IPS-20b (cell line): ENCODE results near the gene SH3BP5.

Experiments
- H3K27ac ChIP-seq: one replicate; pipeline ENCODE4 v1.5.1; 2013; ENCODE audit warnings: low read length
- H3K27me3 ChIP-seq: 2 replicates; pipeline ENCODE4 v1.6.1; 2013; ENCODE audit warnings: mild to moderate bottlenecking, low read length, inconsistent platforms; ENCODE audit not compliant: insufficient read depth
- H3K36me3 ChIP-seq: 2 replicates; pipeline ENCODE4 v1.6.1; 2013; ENCODE audit warnings: low read depth, mild to moderate bottlenecking, inconsistent platforms, low read length, moderate library complexity; ENCODE audit not compliant: insufficient read depth
- H3K4me1 ChIP-seq: 2 replicates; pipeline ENCODE4 v1.6.1; 2013; ENCODE audit warnings: mild to moderate bottlenecking, control low read depth, inconsistent platforms, low read length, moderate library complexity; ENCODE audit not compliant: insufficient read depth
- H3K4me3 ChIP-seq: 2 replicates; pipeline ENCODE4 v1.5.1; 2013; ENCODE audit warnings: mild to moderate bottlenecking, low read length, inconsistent platforms
- H3K9ac ChIP-seq: 2 replicates; pipeline ENCODE4 v1.6.1; 2013; ENCODE audit warnings: low read depth, mild to moderate bottlenecking, inconsistent platforms, low read length, moderate library complexity
- H3K9me3 ChIP-seq: 2 replicates; pipeline ENCODE4 v1.6.1; 2013; ENCODE audit warnings: mild to moderate bottlenecking, low read depth, low read length, inconsistent platforms; ENCODE audit not compliant: insufficient read depth

SH3BP5 gene

DNA sequence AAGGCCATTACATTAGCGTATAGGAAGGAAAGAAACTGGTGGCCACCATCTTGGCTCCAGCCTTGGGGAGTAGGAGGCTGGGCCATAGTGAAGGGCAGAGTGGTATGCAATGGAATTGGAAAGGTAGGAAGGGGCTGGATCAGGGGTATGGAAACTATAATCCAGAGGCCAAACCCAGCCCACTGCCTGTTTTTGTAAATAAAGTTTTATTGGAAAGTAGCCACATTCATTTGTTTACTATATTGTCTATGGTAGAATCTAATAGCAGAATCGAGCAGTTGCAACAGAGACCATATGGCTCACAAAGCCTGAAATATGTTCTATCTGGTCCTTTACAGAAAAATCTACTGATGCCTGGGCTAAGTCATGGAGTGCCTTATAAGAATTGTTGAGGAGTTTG lies 14.1 kb upstream of the SH3BP5 start:
- H3K27me3 ChIP-seq = no peaks in the 10 kb centered on the region
- no peaks in the 10 kb centered on the region for H3K4me1 ChIP-seq
- H3K9ac ChIP-seq = no peak overlapping the region
- no peak overlapping the region for H3K4me3 ChIP-seq
- no peaks in the 10 kb centered on the region for H3K36me3 ChIP-seq
- H3K9me3 ChIP-seq = peaks cover 3% of the 10 kb centered on the region
- H3K27ac ChIP-seq = no peak overlapping the region

DNA sequence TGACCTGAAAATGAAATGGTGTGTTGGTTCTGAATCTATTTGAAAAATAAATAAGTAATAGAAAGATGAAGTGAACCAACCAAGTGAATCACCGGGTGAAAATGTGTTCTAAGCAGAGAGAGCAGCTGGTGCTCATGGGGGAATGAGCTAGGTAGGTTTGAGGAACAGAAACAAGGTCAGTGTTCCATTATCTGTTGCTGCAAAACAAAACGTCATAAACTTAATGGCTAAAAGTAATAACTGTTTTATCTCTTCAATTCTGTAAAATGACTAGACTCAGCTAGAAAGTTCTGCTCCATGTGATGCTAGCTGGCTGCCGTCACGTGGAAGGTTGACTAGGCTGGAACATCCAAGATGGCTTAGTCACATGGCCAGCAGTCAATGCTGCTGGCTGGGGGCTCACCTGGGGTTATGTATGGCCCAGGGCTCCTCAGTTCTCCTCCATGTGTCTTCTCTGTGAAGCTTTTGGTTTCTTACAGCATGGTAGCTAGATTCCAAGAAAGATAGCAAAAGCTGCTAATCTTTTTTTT lies 13.3 kb upstream of the SH3BP5 start:
- Histone ChIP-seq H3K4me1 (no peaks in the 10 kb centered on the region), H3K9ac (no peak overlapping the region), H3K27ac (no peak overlapping the region), H3K4me3 (no peak overlapping the region), H3K9me3 (no peaks in the 10 kb centered on the region), H3K36me3 (no peaks in the 10 kb centered on the region), H3K27me3 (no peaks in the 10 kb centered on the region)

DNA sequence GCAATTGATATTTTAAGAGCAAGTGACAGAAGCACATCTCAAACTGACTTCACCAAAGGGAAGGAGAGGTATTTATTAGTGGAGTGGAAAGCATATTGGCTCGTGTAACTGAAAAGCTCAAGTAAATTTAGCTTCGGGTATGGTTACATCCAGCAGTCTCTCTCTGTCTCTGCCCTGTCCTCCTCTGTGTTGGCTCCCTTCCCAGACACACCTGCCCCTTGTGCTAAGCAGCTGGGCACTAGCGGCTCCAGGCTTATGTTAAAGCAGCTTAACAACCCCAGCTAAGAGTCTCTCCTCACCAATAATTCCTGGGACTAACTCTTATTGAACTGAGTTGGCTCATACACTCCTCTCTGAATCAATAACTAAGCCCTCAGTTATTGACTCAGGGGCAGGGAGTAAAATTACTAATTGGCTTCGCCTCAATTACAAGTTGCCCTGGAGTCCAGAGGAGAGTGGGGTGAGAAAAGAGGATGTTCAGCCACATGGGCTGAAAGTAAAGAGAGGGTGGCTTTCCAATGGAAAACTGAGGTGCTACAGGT lies 12.8 kb upstream of the SH3BP5 start:
- no peaks in the 10 kb centered on the region for H3K9me3 ChIP-seq
- H3K27me3 ChIP-seq = no peaks in the 10 kb centered on the region
- H3K36me3 ChIP-seq = no peaks in the 10 kb centered on the region
- no peak overlapping the region for H3K9ac ChIP-seq
- H3K4me3 ChIP-seq = no peak overlapping the region
- H3K4me1 ChIP-seq = no peaks in the 10 kb centered on the region
- H3K27ac ChIP-seq = no peak overlapping the region

DNA sequence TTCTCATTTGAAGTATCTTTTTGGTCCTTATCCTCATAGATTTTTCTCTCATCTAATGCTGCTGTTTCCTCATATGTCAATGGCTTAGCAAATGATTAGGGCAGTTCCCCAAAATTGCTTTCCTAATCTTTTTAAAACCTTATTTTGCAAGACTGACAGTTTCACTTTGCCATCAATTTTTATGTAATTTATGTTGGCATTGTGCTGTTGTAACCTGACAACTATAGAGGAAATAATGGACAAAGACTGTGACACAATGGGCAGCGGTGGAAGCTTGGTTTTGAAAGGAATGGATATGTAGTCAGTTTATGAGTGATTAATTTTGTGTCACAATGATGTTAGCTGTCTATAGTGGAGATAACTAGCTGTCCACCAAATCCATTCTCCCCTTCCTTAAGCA lies 10.6 kb upstream of the SH3BP5 start:
- Histone ChIP-seq H3K27ac (no peak overlapping the region), H3K4me3 (no peak overlapping the region), H3K4me1 (no peaks in the 10 kb centered on the region), H3K36me3 (no peaks in the 10 kb centered on the region), H3K9ac (no peak overlapping the region), H3K9me3 (no peaks in the 10 kb centered on the region), H3K27me3 (no peaks in the 10 kb centered on the region)

DNA sequence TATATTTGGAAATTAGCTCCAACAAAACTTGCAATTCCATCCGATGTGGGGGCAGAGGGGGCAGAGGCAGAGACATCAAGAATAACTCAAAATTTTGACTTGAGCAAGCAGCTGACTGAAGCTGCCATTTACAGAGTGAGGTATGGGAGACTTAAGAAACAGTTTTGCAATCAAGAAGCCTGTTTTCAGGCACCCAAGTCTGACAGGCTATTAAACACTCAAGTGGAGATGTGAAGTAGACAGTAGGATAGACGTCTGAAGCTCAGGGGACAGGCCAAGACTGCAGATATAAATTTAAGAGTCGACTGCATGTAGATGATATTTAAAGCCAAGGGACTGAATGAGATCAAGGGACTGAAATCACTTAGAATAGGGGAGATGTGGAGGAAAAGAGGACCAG lies 9.9 kb upstream of the SH3BP5 start:
- no peaks in the 10 kb centered on the region for H3K36me3 ChIP-seq
- H3K27me3 ChIP-seq = no peaks in the 10 kb centered on the region
- no peaks in the 10 kb centered on the region for H3K4me1 ChIP-seq
- no peak overlapping the region for H3K4me3 ChIP-seq
- H3K9me3 ChIP-seq = no peaks in the 10 kb centered on the region
- no peak overlapping the region for H3K27ac ChIP-seq
- H3K9ac ChIP-seq = no peak overlapping the region

DNA sequence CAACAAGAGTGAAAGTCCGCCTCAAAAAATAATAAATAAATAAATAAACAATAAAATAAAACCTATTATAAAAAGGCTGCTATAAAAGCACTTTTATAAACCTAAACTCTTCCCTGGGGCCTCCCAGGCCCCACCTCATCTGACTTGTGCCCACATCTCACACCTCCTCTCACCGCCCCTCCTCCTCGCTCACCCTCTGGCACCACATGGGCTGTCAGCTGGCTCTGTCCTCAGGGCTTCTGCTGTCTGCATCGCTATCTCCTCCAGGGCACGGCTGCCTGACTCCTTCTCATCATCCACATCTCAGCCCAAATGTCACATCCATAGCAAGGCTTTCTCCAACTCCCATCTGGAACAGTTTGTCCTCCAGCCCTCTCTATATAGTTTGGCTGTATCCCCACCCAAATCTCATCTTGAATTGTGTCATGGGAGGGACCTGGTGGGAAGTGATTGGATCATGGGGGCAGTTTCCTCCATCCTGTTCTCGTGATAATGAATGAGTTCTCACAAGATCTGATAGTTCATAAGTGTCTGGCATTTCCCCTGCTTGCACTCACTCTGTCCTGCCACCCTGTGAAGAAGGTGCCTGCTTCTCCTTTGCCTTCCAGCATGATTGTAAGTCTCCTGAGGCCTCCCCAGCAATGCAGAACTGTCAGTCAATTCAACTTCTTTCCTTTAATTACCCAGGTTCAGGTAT lies 8.8 kb upstream of the SH3BP5 start:
- H3K4me3 ChIP-seq = no peak overlapping the region
- no peak overlapping the region for H3K27ac ChIP-seq
- H3K9ac ChIP-seq = no peak overlapping the region
- H3K36me3 ChIP-seq = no peaks in the 10 kb centered on the region
- no peaks in the 10 kb centered on the region for H3K4me1 ChIP-seq
- no peaks in the 10 kb centered on the region for H3K9me3 ChIP-seq
- H3K27me3 ChIP-seq = no peaks in the 10 kb centered on the region

DNA sequence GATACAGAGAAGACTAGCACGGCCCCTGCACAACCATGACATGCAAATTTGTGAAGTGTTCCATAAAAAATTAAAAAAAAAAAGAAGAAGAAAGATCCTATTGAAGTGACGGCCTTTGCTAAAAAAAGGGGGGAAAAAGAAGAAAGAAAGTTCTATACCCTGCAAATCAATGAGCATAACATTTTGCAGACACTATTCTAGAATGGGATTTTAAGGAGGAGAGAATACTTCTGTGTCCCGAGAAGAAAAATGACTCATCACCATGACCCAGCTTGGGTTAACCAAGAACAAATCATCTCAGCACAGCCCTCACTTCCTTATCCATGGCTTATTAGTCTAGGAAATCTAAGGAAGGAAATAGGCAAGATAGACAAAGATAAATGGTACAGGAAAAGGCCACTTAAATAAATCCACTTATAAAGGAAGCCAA lies 7.4 kb upstream of the SH3BP5 start:
- H3K9me3 ChIP-seq = no peaks in the 10 kb centered on the region
- H3K27me3 ChIP-seq = no peaks in the 10 kb centered on the region
- no peaks in the 10 kb centered on the region for H3K36me3 ChIP-seq
- no peak overlapping the region for H3K27ac ChIP-seq
- no peak overlapping the region for H3K4me3 ChIP-seq
- H3K9ac ChIP-seq = no peak overlapping the region
- no peaks in the 10 kb centered on the region for H3K4me1 ChIP-seq

DNA sequence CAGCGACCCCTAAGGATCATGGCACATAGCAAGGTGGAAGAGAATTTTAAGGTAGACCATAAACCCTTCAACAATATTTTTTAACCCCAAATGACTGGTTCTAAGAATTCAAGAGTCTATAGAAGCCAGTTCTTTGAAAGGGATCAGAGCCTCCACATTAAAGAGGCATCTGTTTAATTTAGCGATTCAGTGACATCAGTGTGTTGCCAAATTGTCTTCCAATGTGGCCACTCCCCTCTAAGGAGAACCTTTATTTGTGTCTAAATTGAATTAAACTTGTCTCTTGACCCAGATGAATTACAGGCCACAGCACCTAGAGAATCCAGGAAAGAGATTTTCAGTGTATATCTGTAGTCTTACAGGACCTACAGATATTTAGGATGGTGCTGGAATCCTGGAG lies 6.6 kb upstream of the SH3BP5 start:
- Histone ChIP-seq H3K9ac (no peak overlapping the region), H3K27me3 (peaks cover 3% of the 10 kb centered on the region; the same call in 1 of the 2 replicates), H3K9me3 (no peaks in the 10 kb centered on the region), H3K4me1 (no peaks in the 10 kb centered on the region), H3K4me3 (no peak overlapping the region), H3K27ac (no peak overlapping the region), H3K36me3 (no peaks in the 10 kb centered on the region)

DNA sequence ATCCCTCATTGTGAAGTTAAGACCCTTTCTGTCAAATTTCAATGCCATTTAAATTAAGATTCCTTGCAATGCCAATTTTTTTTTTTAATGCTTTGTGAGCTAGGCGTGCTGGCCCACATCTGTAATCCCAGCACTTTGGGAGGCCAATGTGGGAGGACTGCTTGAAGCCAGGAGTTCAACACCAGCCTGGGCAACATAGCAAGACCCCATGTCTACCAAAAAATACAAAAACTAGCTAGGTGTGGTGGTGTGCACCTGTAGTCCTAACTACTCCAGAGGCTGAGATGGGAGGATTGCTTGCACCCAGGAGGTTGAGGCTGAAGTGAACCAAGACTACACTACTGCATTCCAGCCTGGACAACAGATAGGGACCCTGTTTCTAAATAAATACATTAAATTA lies 5.6 kb upstream of the SH3BP5 start:
- Histone ChIP-seq H3K9ac (no peak overlapping the region), H3K9me3 (no peaks in the 10 kb centered on the region), H3K4me3 (no peak overlapping the region), H3K4me1 (0 out of 2 replicates have a peak, but pooled peaks cover 3% of the 10 kb centered on the region), H3K27ac (no peak overlapping the region), H3K36me3 (no peaks in the 10 kb centered on the region), H3K27me3 (peaks cover 14% of the 10 kb centered on the region)

DNA sequence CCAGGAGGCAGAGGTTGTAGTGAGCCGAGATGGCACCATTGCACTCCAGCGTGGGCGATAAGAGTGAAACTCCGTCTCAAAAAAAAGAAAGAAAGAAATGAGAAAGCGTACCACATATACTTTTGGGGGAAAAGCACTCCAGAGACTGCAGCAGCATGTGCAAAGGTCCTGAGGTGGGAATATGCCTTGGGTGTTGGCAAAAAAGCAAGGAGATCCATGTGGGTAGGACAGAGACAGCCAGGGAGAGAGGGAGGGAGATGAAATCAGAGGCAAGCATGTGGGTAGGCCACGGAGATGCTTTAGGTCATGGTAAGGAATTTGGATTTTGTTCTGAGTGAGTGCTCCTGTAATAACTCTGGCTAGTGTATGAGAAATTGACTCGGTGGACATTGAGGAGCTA lies 3.7 kb upstream of the SH3BP5 start:
- 0 out of 2 replicates have a peak, but pooled peaks cover 3% of the 10 kb centered on the region for H3K4me1 ChIP-seq
- peaks cover 29% of the 10 kb centered on the region for H3K27me3 ChIP-seq
- H3K36me3 ChIP-seq = no peaks in the 10 kb centered on the region
- H3K27ac ChIP-seq = no peak overlapping the region
- no peak overlapping the region for H3K4me3 ChIP-seq
- H3K9me3 ChIP-seq = no peaks in the 10 kb centered on the region
- H3K9ac ChIP-seq = no peak overlapping the region

DNA sequence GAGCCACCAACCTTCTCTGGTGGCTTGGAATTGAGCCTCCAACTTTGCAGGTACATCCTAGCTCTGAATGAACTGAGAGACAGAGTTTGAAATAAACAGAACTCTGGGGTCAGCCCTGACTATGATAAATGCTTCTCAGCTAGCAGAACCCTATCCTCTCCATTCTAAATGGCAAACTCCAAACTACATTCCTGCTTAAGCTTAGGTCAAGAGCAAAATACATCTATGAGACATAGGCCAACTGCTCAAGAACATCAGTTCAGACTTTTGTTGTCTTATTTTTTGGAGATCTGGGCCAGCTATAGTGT lies 1.5 kb upstream of the SH3BP5 start:
- Histone ChIP-seq H3K27ac (no peak overlapping the region), H3K36me3 (peaks cover 6% of the 10 kb centered on the region; the same call in 1 of the 2 replicates), H3K4me3 (no peak overlapping the region), H3K27me3 (peaks cover 33% of the 10 kb centered on the region), H3K4me1 (peaks cover 10% of the 10 kb centered on the region; the same call in 1 of the 2 replicates), H3K9me3 (no peaks in the 10 kb centered on the region), H3K9ac (no peak overlapping the region)
